ENCODE measurements around the gene CRCP. TPM values are rescaled to one million over a fixed set of nuclear protein-coding genes. Genes with fewer than 3 reads are reported as not detected.
"Not testable (repeated sequence)": the region's sequence is repeated elsewhere in the genome, so short reads cannot be mapped to it uniquely, and the experiment has no call there.

Gene CRCP
- total RNA-seq, result 56.5 TPM

GRCh38 chr7:66114743-66115649 is at the start of gene CRCP:
Gene CRCP, plus strand, starts transcription at chr7:66114847. Its CDS starts 116 bp downstream, at chr7:66114963.
- H3K36me3 ChIP-seq, result no peaks in the 10 kb centered on the region
- peak within 1 kb of the TSS; percentile 95 for H3K27ac ChIP-seq
- peak in 1 of 2 donors; percentile 91 for DNase-seq (ENCODE audit: extremely low spot score in 2 of 2)
- peaks cover 52% of the 10 kb centered on the region for H3K4me1 ChIP-seq
- TF ChIP-seq POLR2A (IDR thresholded peaks at IDR 0.05), result peak in 1 of 2 donors; percentile 20
- peak in 1 of 3 experiments; percentile 12 for TF ChIP-seq CTCF (IDR thresholded peaks at IDR 0.05)
- TF ChIP-seq POLR2AphosphoS5 (IDR thresholded peaks at IDR 0.05; ENCODE audit: insufficient read depth in 1 of 2, low read depth in 1 of 2), result peak; percentile 80 to 89
- intact Hi-C loops (cut with DNase I), result no loop called here
- H3K4me3 ChIP-seq, result peak within 1 kb of the TSS; percentile 84 to 98
- H3K9me3 ChIP-seq, result no peaks in the 10 kb centered on the region
- H3K27me3 ChIP-seq, result no peaks in the 10 kb centered on the region

GRCh38 chr7:66069732-66070131 is 44.9 kb upstream of the CRCP start:
- Histone ChIP-seq H3K4me3 (no peak overlapping the region), H3K27me3 (no peaks in the 10 kb centered on the region), H3K27ac (no peak overlapping the region), H3K9me3 (no peaks in the 10 kb centered on the region), H3K36me3 (no peaks in the 10 kb centered on the region), H3K4me1 (no peaks in the 10 kb centered on the region)
- intact Hi-C loops (cut with DNase I), result no loop called here
- no peak for DNase-seq (ENCODE audit: extremely low spot score in 2 of 2)
- TF ChIP-seq POLR2AphosphoS5 (IDR thresholded peaks at IDR 0.05; ENCODE audit: insufficient read depth in 1 of 2, low read depth in 1 of 2), result no peak
- TF ChIP-seq POLR2A (IDR thresholded peaks at IDR 0.05), result no peak
- no peak for TF ChIP-seq CTCF (IDR thresholded peaks at IDR 0.05)

- Histone ChIP-seq H3K4me1 (no peaks in the 10 kb centered on the region), H3K36me3 (no peaks in the 10 kb centered on the region), H3K27me3 (no peaks in the 10 kb centered on the region), H3K27ac (no peak overlapping the region), H3K9me3 (no peaks in the 10 kb centered on the region), H3K4me3 (no peak overlapping the region)
- no peak for TF ChIP-seq CTCF (IDR thresholded peaks at IDR 0.05)
- no peak for TF ChIP-seq POLR2A (IDR thresholded peaks at IDR 0.05)
- no peak for TF ChIP-seq POLR2AphosphoS5 (IDR thresholded peaks at IDR 0.05; ENCODE audit: insufficient read depth in 1 of 2, low read depth in 1 of 2)
- intact Hi-C loops (cut with DNase I), result no loop called here
- DNase-seq (ENCODE audit: extremely low spot score in 2 of 2), result no peak
Observed at GRCh38 chr7:66070222-66070621, 44.4 kb upstream of the CRCP start.

- not testable (repeated sequence) for DNase-seq (ENCODE audit: extremely low spot score in 2 of 2)
Observed at GRCh38 chr7:66072208-66072607, 42.4 kb upstream of the CRCP start.

GRCh38 chr7:66075590-66076461 is 38.8 kb upstream of the CRCP start, which contains the start of gene ASL:
Gene ASL, plus strand, starts transcription at chr7:66075819. Its CDS starts 263 bp downstream, at chr7:66076082.
- Histone ChIP-seq H3K4me1 (peaks cover 13% of the 10 kb centered on the region), H3K36me3 (no peaks in the 10 kb centered on the region), H3K27ac (peak within 1 kb of the TSS; percentile 70), H3K4me3 (peak within 1 kb of the TSS; percentile 73 to 79), H3K9me3 (no peaks in the 10 kb centered on the region), H3K27me3 (no peaks in the 10 kb centered on the region)
- intact Hi-C loops (cut with DNase I), result no loop called here
- TF ChIP-seq CTCF (IDR thresholded peaks at IDR 0.05) (no peak), POLR2AphosphoS5 (IDR thresholded peaks at IDR 0.05; ENCODE audit: insufficient read depth in 1 of 2, low read depth in 1 of 2) (peak; percentile 72 to 89), POLR2A (IDR thresholded peaks at IDR 0.05) (peak in 1 of 2 donors; percentile 76)
- DNase-seq (ENCODE audit: extremely low spot score in 2 of 2), result peak in 1 of 2 donors; percentile 92

More at GRCh38 chr7:66072208-66072607, 42.4 kb upstream of the CRCP start:
- H3K9me3 ChIP-seq; H3K27me3 ChIP-seq; H3K36me3 ChIP-seq; intact Hi-C loops (cut with DNase I); H3K27ac ChIP-seq; H3K4me3 ChIP-seq: not testable (repeated sequence)
- peaks cover 13% of the 10 kb centered on the region for H3K4me1 ChIP-seq
